HG03571 (cell line): ENCODE measurements around the gene POLR1B.

ENCODE experiments used
- ATAC-seq: cut with Tn5 transposase; IDR thresholded peaks from one replicate; pipeline ENCODE4 v1.9.1; 2021; ENCODE audit not compliant: unreplicated experiment

POLR1B gene

GRCh38 chr2:112541315-112542122 is 746 bp upstream of the POLR1B start:
- peak; percentile 39 for ATAC-seq

GRCh38 chr2:112542984-112543661 is 858 bp downstream of the POLR1B start:
- no peak for ATAC-seq

GRCh38 chr2:112547333-112547732 is 5.1 kb downstream of the POLR1B start:
- ATAC-seq = no peak

GRCh38 chr2:112548980-112549379 is 6.7 kb downstream of the POLR1B start:
- ATAC-seq = no peak

GRCh38 chr2:112566104-112566503 is 23.8 kb downstream of the POLR1B start:
- peak; percentile 80 for ATAC-seq

GRCh38 chr2:112566508-112566907 is 24.2 kb downstream of the POLR1B start:
- peak; percentile 33 for ATAC-seq

GRCh38 chr2:112572005-112572404 is 29.7 kb downstream of the POLR1B start:
- ATAC-seq = no peak

GRCh38 chr2:112577756-112578155 is 35.5 kb downstream of the POLR1B start:
- ATAC-seq = no peak

- no peak for ATAC-seq
These were observed 37.0 kb downstream of the POLR1B start for GRCh38 chr2:112579241-112579640.

GRCh38 chr2:112580084-112580483 is 37.8 kb downstream of the POLR1B start:
- ATAC-seq = no peak

- no peak for ATAC-seq
These were observed 40.1 kb downstream of the POLR1B start for GRCh38 chr2:112582314-112582746.

GRCh38 chr2:112583497-112584133 is 41.4 kb downstream of the POLR1B start:
- no peak for ATAC-seq

- ATAC-seq = peak; percentile 79
These were observed 42.0 kb downstream of the POLR1B start, which contains the start of gene CHCHD5 for GRCh38 chr2:112584134-112584890. Gene CHCHD5 (plus strand): TSS chr2:112584609. CDS start chr2:112584648, 39 bp downstream.

- ATAC-seq = no peak
These were observed 42.6 kb downstream of the POLR1B start for GRCh38 chr2:112584891-112585250.

- ATAC-seq = no peak
These were observed 43.1 kb downstream of the POLR1B start for GRCh38 chr2:112585400-112585799.

GRCh38 chr2:112585873-112586464 is 43.7 kb downstream of the POLR1B start:
- no peak for ATAC-seq

- ATAC-seq = no peak
These were observed 46.4 kb downstream of the POLR1B start for GRCh38 chr2:112588611-112589045.

GRCh38 chr2:112591413-112591812 is 49.1 kb downstream of the POLR1B start:
- ATAC-seq = no peak

GRCh38 chr2:112593736-112594135 is 51.5 kb downstream of the POLR1B start:
- ATAC-seq = no peak

- ATAC-seq = no peak
These were observed 55.5 kb downstream of the POLR1B start for GRCh38 chr2:112597537-112598322.
